ENCODE data around the gene ZNF892. TPM values are rescaled to one million over a fixed set of nuclear protein-coding genes. Genes with fewer than 3 reads are reported as not detected.
A peak's percentile ranks its signal among the peaks of the same experiment; 100 is the strongest.

Gene ZNF892
- total and polyA plus RNA-seq, 7 donors: 0.86 to 9.9 (median 7.9) TPM; not detected in 2

GRCh38 chr2:95231723-95232122 lies 24.4 kb downstream of the ZNF892 start:
- H3K27me3 ChIP-seq: no peaks in the 10 kb centered on the region
- H3K27ac ChIP-seq: no peak overlapping the region
- DNase-seq: no peak
- H3K4me1 ChIP-seq: no peaks in the 10 kb centered on the region
- H3K9me3 ChIP-seq: peaks cover 0 to 17% (median 5%) of the 10 kb centered on the region in 4 donors
- 39 to 53% methylated on average over 3 of the region's 3 CpGs for WGBS, 2 donors
- H3K36me3 ChIP-seq: no peaks in the 10 kb centered on the region
- no peak overlapping the region for H3K4me3 ChIP-seq
- TF ChIP-seq CTCF (IDR thresholded peaks at IDR 0.05): peak in 2 of 4 experiments; percentile 27
- TF ChIP-seq POLR2AphosphoS5 (IDR thresholded peaks at IDR 0.05): no peak
- TF ChIP-seq POLR2A (IDR thresholded peaks at IDR 0.05): no peak
- no peak for TF ChIP-seq EP300 (IDR thresholded peaks at IDR 0.05)
- intact Hi-C loops (cut with DNase I): no loop called here

- H3K9me3 ChIP-seq: peaks cover 0 to 17% (median 4%) of the 10 kb centered on the region in 4 donors
- 84 to 90% methylated on average over 1 of the region's 1 CpG for WGBS, 2 donors
These were observed 24.9 kb downstream of the ZNF892 start for GRCh38 chr2:95232232-95232631.

GRCh38 chr2:95234286-95234785 lies 27.0 kb downstream of the ZNF892 start:
- H3K9me3 ChIP-seq: peaks cover 0 to 15% (median 3%) of the 10 kb centered on the region in 4 donors
- intact Hi-C loops (cut with DNase I): no loop called here
- no peak overlapping the region for H3K27ac ChIP-seq

More at GRCh38 chr2:95232232-95232631, 24.9 kb downstream of the ZNF892 start:
- Histone ChIP-seq H3K4me1 (no peaks in the 10 kb centered on the region), H3K36me3 (no peaks in the 10 kb centered on the region), H3K27me3 (no peaks in the 10 kb centered on the region), H3K27ac (no peak overlapping the region), H3K4me3 (no peak overlapping the region)
- no peak for DNase-seq
- intact Hi-C loops (cut with DNase I): no loop called here
- no peak for TF ChIP-seq POLR2AphosphoS5 (IDR thresholded peaks at IDR 0.05)
- TF ChIP-seq EP300 (IDR thresholded peaks at IDR 0.05): no peak
- no peak for TF ChIP-seq CTCF (IDR thresholded peaks at IDR 0.05)
- no peak for TF ChIP-seq POLR2A (IDR thresholded peaks at IDR 0.05)

GRCh38 chr2:95234816-95235215 lies 27.5 kb downstream of the ZNF892 start:
- Histone ChIP-seq H3K36me3 (no peaks in the 10 kb centered on the region), H3K4me3 (no peak overlapping the region), H3K27ac (no peak overlapping the region), H3K9me3 (peaks cover 0 to 15% (median 3%) of the 10 kb centered on the region in 4 donors), H3K27me3 (no peaks in the 10 kb centered on the region), H3K4me1 (no peaks in the 10 kb centered on the region)
- no peak for DNase-seq
- TF ChIP-seq CTCF (IDR thresholded peaks at IDR 0.05) (no peak), EP300 (IDR thresholded peaks at IDR 0.05) (no peak), POLR2A (IDR thresholded peaks at IDR 0.05) (no peak), POLR2AphosphoS5 (IDR thresholded peaks at IDR 0.05) (no peak)
- intact Hi-C loops (cut with DNase I): no loop called here
- WGBS, 2 donors: 94 to 97% methylated on average over 3 of the region's 3 CpGs

More at GRCh38 chr2:95234286-95234785, 27.0 kb downstream of the ZNF892 start:
- no peaks in the 10 kb centered on the region for H3K27me3 ChIP-seq
- no peak overlapping the region for H3K4me3 ChIP-seq
- TF ChIP-seq EP300 (IDR thresholded peaks at IDR 0.05) (no peak), POLR2A (IDR thresholded peaks at IDR 0.05) (no peak)
- 87 to 90% methylated on average over 5 of the region's 5 CpGs for WGBS, 2 donors
- DNase-seq: no peak
- H3K4me1 ChIP-seq: no peaks in the 10 kb centered on the region
- H3K36me3 ChIP-seq: no peaks in the 10 kb centered on the region

GRCh38 chr2:95238131-95238530 lies 30.8 kb downstream of the ZNF892 start:
- no peaks in the 10 kb centered on the region for H3K4me1 ChIP-seq
- H3K27me3 ChIP-seq: no peaks in the 10 kb centered on the region
- intact Hi-C loops (cut with DNase I): no loop called here
- DNase-seq: no peak
- no peak overlapping the region for H3K27ac ChIP-seq
- no peaks in the 10 kb centered on the region for H3K36me3 ChIP-seq
- peaks cover 0 to 23% (median 8%) of the 10 kb centered on the region in 4 donors for H3K9me3 ChIP-seq
- no peak overlapping the region for H3K4me3 ChIP-seq
- no peak for TF ChIP-seq EP300 (IDR thresholded peaks at IDR 0.05)
- no peak for TF ChIP-seq POLR2A (IDR thresholded peaks at IDR 0.05)

- intact Hi-C loops (cut with DNase I): no loop called here
- H3K4me3 ChIP-seq: no peak overlapping the region
- H3K27me3 ChIP-seq: no peaks in the 10 kb centered on the region
- no peaks in the 10 kb centered on the region for H3K4me1 ChIP-seq
- H3K27ac ChIP-seq: no peak overlapping the region
- 96 to 97% methylated on average over 5 of the region's 5 CpGs for WGBS, 2 donors
- TF ChIP-seq CTCF (IDR thresholded peaks at IDR 0.05) (no peak), POLR2A (IDR thresholded peaks at IDR 0.05) (no peak), EP300 (IDR thresholded peaks at IDR 0.05) (no peak), POLR2AphosphoS5 (IDR thresholded peaks at IDR 0.05) (no peak)
- no peak for DNase-seq
- peaks cover 0 to 17% (median 5%) of the 10 kb centered on the region in 4 donors for H3K9me3 ChIP-seq
- H3K36me3 ChIP-seq: no peaks in the 10 kb centered on the region
These were observed 32.8 kb downstream of the ZNF892 start for GRCh38 chr2:95240091-95240490.

Measured in sigmoid colon (tissue), 7 donors.